Adrenal gland (tissue), 12 donors: ENCODE data around the gene HS2ST1. TPM values are rescaled to one million over a fixed set of nuclear protein-coding genes. Genes with fewer than 3 reads are reported as not detected.

Source experiments
- DNase-seq, 7 donors: peaks; one replicate each; pipeline ENCODE4 v3.0.0-alpha.2; 2019 to 2020
- H3K27ac ChIP-seq, 5 donors: fragments of 200-600 bp; sonication (generic) in 4 of 5; 1 replicate in 3 of 5; 2 replicates in 2 of 5; pipeline versions ENCODE4 v1.5.1 to v1.8.0; 2016 to 2020; ENCODE audit warnings: mild to moderate bottlenecking in 1 of 5
- H3K27me3 ChIP-seq: fragments of 200-600 bp; 2 replicates; pipeline ENCODE4 v1.8.0; 2021
- H3K36me3 ChIP-seq, 2 donors: fragments of 200-600 bp; replicated peaks in 1 of 2; 1 replicate in 1 of 2; 2 replicates in 1 of 2; pipeline versions ENCODE4 v1.5.1 to v1.8.0; 2018 to 2022
- H3K4me1 ChIP-seq, 2 donors: fragments of 200-600 bp; replicated peaks in 1 of 2; 1 replicate in 1 of 2; 2 replicates in 1 of 2; pipeline versions ENCODE4 v1.5.1 to v1.8.0; 2018 to 2021
- H3K4me3 ChIP-seq, 4 donors: fragments of 200-600 bp; sonication (generic) in 3 of 4; one replicate each; pipeline ENCODE4 v1.5.1; 2016 to 2018
- H3K9me3 ChIP-seq, 3 donors: fragments of 200-600 bp; sonication (generic) in 1 of 3; replicated peaks in 1 of 3; 1 replicate in 2 of 3; 2 replicates in 1 of 3; pipeline versions ENCODE4 v1.5.1 to v1.8.0; 2016 to 2021
- POLR2A ChIP-seq, 2 donors: fragments of 450-650 bp; IDR thresholded peaks; one replicate each; pipeline ENCODE4 v1.6.1; 2017; ENCODE audit warnings: antibody characterized with exemption in 2 of 2, mild to moderate bottlenecking in 2 of 2, moderate library complexity in 1 of 2
- WGBS, 4 donors: extraction: QIAGEN DNeasy Blood & Tissue Kit in 2 of 4; methylation state at CpG; one replicate each; pipeline versions ENCODE4 v1.1.5 to v1.1.7; 2013 to 2017; 5-methylcytosine and 5-hydroxymethylcytosine counted together
- intact Hi-C, 2 donors: fragments of 100-400 bp; cut with DNase I; formaldehyde crosslinking; loops; one replicate each; pipeline versions ENCODE4 v1.14.1 to v1.15.0; 2022 to 2023
- polyA plus RNA-seq, 3 donors: library from polyadenylated mRNA; stranded (reverse); fragments of 200-250 nt in 2 of 3; fragments of 350-450 nt in 1 of 3; fragmentation: Illumina TruSeq in 1 of 3; extraction: RNeasy Lipid Tissue Mini Kit (QIAGEN cat#74804) in 1 of 3; gene quantifications; one replicate each; pipeline ENCODE4 v1.2.3, GENCODE V29; 2013 to 2014
- total RNA-seq, 9 donors: library from RNA; depleted of rRNA in 4 of 9; stranded (reverse); fragments of >200 nt in 4 of 9; fragments of 120-200 nt in 1 of 9; fragmentation: NEBNext Ultra II Directional in 1 of 9; extraction: Animal tissue kit (Norgen Biotek cat#: 25700) in 1 of 9; gene quantifications; one replicate each; pipeline versions ENCODE4 v1.1.0 to v1.2.4, GENCODE V29; 2013 to 2023
- TF ChIP-seq, protein P1 (sequence below), 6 experiments: fragments of 450-650 bp in 4 of 6; fragments of 200-600 bp in 2 of 6; sonication (generic) in 1 of 6; IDR thresholded peaks; 1 replicate in 5 of 6; 2 replicates in 1 of 6; pipeline versions ENCODE4 v1.5.1 to v1.8.0; 2016 to 2021; ENCODE audit warnings: antibody characterized with exemption in 6 of 6, mild to moderate bottlenecking in 2 of 6, moderate library complexity in 1 of 6
- donor health status: healthy with polysubstance abuse.
- donor health status: Bipolar disorder and iron deficiency.
- donor health status: DM: yes; HTN: yes; CAD: no.
- donor health status: DM: no; HTN: no; CAD: no.
- donor health status: DM: no; HTN: no; CAD: no.
- donor health status: DM: yes; HTN: yes; CAD: no.

Gene HS2ST1
- total and polyA plus RNA-seq, 12 donors, result 11.2 to 131 (median 46.5) TPM

DNA sequence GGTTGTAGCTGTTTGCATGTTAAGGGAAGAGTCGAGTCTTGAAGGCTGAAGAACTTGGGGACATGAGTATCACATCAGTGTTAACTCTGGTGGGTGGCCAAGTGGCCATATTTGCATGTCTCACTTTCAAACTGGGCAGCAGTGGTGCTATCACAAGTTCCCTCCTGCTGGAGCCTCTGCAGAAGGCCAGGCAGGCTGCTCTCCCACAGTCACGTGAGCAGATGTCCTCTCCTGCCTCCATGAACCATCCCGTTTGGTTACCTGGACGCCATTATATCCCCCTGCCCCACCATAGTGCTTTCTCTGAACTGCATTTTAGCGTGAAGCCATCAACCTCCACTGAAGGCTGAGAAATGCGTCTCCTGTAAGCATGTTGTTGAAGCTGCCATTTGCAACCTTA, 209.2 kb downstream of the HS2ST1 start:
- no peaks in the 10 kb centered on the region for H3K4me1 ChIP-seq
- H3K27ac ChIP-seq, result no peak overlapping the region
- intact Hi-C loops, result no loop called here
- H3K9me3 ChIP-seq, result no peaks in the 10 kb centered on the region
- H3K27me3 ChIP-seq, result no peaks in the 10 kb centered on the region
- TF ChIP-seq, protein P1, sequence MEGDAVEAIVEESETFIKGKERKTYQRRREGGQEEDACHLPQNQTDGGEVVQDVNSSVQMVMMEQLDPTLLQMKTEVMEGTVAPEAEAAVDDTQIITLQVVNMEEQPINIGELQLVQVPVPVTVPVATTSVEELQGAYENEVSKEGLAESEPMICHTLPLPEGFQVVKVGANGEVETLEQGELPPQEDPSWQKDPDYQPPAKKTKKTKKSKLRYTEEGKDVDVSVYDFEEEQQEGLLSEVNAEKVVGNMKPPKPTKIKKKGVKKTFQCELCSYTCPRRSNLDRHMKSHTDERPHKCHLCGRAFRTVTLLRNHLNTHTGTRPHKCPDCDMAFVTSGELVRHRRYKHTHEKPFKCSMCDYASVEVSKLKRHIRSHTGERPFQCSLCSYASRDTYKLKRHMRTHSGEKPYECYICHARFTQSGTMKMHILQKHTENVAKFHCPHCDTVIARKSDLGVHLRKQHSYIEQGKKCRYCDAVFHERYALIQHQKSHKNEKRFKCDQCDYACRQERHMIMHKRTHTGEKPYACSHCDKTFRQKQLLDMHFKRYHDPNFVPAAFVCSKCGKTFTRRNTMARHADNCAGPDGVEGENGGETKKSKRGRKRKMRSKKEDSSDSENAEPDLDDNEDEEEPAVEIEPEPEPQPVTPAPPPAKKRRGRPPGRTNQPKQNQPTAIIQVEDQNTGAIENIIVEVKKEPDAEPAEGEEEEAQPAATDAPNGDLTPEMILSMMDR (IDR thresholded peaks at IDR 0.05), result no peak
- no peak for TF ChIP-seq POLR2A (IDR thresholded peaks at IDR 0.05)
- no peak overlapping the region for H3K4me3 ChIP-seq
- WGBS, 4 donors, result 82 to 92% (median 85%) methylated on average over 4 to 6 of the region's 6 CpGs
- H3K36me3 ChIP-seq, result no peaks in the 10 kb centered on the region
- DNase-seq, result no peak

DNA sequence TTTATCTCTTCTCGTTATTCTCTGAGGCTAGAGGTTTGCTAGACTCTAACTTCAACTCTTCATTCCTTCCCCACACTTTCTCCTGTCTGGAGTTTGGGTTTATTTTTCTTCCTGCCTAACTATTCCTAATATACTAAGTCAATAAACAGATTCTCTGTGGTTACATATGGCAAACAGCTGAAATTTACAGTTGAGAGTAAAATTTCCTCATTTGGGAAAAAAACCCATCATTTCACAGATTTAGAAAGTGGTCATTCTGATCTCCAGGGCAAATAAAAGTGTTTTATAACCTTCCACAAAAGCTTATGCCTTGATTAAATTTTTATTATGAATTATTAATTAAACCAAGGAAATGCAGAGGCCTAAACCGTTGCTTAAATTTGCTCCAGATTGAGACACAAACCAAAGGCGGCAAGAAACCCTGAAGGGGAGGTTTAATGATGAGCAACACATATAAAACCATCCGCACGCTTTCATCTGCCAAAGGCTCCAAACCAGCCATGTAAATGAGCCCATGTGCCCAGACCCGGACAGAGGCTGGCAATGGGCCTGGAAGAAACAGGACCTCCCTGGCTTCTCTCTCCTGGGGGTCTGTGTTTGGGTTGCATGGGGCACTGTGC, 212.6 kb downstream of the HS2ST1 start:
- Histone ChIP-seq H3K9me3 (no peaks in the 10 kb centered on the region), H3K36me3 (no peaks in the 10 kb centered on the region), H3K4me1 (peaks cover 0 to 1% of the 10 kb centered on the region in 2 donors), H3K27ac (no peak overlapping the region), H3K27me3 (no peaks in the 10 kb centered on the region), H3K4me3 (no peak overlapping the region)
- 92 to 97% (median 94%) methylated on average over 6 of the region's 6 CpGs for WGBS, 4 donors
- DNase-seq, result no peak
- TF ChIP-seq, protein P1 (IDR thresholded peaks at IDR 0.05), result no peak
- TF ChIP-seq POLR2A (IDR thresholded peaks at IDR 0.05), result no peak
- intact Hi-C loops, result no loop called here

DNA sequence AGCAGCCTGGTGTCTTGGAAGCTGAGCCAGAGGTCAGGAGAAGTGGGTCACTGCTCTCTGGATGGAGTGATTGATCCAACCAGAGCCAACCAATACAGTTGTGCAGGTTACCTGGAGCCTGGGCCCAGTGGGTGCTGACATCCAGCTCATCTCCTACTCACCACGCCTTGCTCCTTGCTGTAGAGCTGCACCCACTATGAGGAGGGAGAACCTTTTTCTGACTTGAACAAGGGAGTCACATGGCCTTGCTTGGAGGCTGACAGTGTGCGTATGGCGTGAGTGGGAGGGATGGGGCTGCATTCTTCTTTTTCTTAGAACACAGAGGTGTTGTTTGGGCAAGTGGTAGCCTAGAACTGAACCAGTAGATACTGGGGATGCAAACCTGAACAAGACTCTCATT, 213.1 kb downstream of the HS2ST1 start:
- H3K36me3 ChIP-seq, result no peaks in the 10 kb centered on the region
- intact Hi-C loops, result no loop called here
- TF ChIP-seq, protein P1 (IDR thresholded peaks at IDR 0.05), result no peak
- TF ChIP-seq POLR2A (IDR thresholded peaks at IDR 0.05), result no peak

GRCh38 chr1:87129038-87129437, 214.6 kb downstream of the HS2ST1 start:
- Histone ChIP-seq H3K27me3 (no peaks in the 10 kb centered on the region), H3K27ac (peak overlapping the region in 1 of 5 donors; percentile 8), H3K36me3 (no peaks in the 10 kb centered on the region), H3K9me3 (no peaks in the 10 kb centered on the region), H3K4me1 (peaks cover 0 to 6% of the 10 kb centered on the region in 2 donors), H3K4me3 (no peak overlapping the region)
- no peak for DNase-seq
- WGBS, 4 donors, result 50 to 70% (median 59%) methylated on average over 1 of the region's 1 CpG
- intact Hi-C loops, result no loop called here
- no peak for TF ChIP-seq POLR2A (IDR thresholded peaks at IDR 0.05)
- TF ChIP-seq, protein P1 (IDR thresholded peaks at IDR 0.05), result no peak

More for the DNA sequence above, 213.1 kb downstream of the HS2ST1 start:
- WGBS, 4 donors, result 92 to 100% (median 93%) methylated on average over 2 to 3 of the region's 3 CpGs
- Histone ChIP-seq H3K4me1 (peaks cover 0 to 6% of the 10 kb centered on the region in 2 donors), H3K27me3 (no peaks in the 10 kb centered on the region), H3K9me3 (no peaks in the 10 kb centered on the region), H3K4me3 (no peak overlapping the region), H3K27ac (no peak overlapping the region)
- no peak for DNase-seq
